H1 (cell line): Measurements from ENCODE around the gene BRIP1.

ENCODE experiments used
- EZH2 ChIP-seq: fragments of 200-600 bp; sonication (generic); IDR thresholded peaks from 2 replicates; pipeline ENCODE4 v1.7.1; 2012; ENCODE audit warnings: low read depth, mild to moderate bottlenecking, moderate library complexity, low read length, inconsistent platforms; ENCODE audit not compliant: severe bottlenecking
- RBBP5 ChIP-seq: IDR thresholded peaks from 2 replicates; pipeline ENCODE4 v1.7.1; 2012; ENCODE audit warnings: low read depth, mild to moderate bottlenecking, inconsistent platforms, low read length, moderate library complexity, borderline replicate concordance
- RXRA ChIP-seq: IDR thresholded peaks from 2 replicates; pipeline ENCODE4 v1.6.1; 2011; ENCODE audit warnings: low read depth, mild to moderate bottlenecking, low read length, moderate library complexity; ENCODE audit not compliant: insufficient read depth
- TF ChIP-seq, protein P1 (sequence below), 3 experiments: IDR thresholded peaks; 1 replicate in 2 of 3; 2 replicates in 1 of 3; pipeline versions ENCODE4 v1.5.1 to v1.6.1; 2011; ENCODE audit warnings: low read length in 3 of 3, mild to moderate bottlenecking in 3 of 3, inconsistent platforms in 2 of 3, low read depth in 1 of 3, moderate library complexity in 1 of 3; ENCODE audit not compliant: insufficient read depth in 1 of 3; ENCODE audit errors: control extremely low read depth in 1 of 3
- TF ChIP-seq, protein P2 (sequence below): IDR thresholded peaks from 2 replicates; pipeline ENCODE4 v1.6.1; 2012; ENCODE audit warnings: inconsistent platforms

DNA sequence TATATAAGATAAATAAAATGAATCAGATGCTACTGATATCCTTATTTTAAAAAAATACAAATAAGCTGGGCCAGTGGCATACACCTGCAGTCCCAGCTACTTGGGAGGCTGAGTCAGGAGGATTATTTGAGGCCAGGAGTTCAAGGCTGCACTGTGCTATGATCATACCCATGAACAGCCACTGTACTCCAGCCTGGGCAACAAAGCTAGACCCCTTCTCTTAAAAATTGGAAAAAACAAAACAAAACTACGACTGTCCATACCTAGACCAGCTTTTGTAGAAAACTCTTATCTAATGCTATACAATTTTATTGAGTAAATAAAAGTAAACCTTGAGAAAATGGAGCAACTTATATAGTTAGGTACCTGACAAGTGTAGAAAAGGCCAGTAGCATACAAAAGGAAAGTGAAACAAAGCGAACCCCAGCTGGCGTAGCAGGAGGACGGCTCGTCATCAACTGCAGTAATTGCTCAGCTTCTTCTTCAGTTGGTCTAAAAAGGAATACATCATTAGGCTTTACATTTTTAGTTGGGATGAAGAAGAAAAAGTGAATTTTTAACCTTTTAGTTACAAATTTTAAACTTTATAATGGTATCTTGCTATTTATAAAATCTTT lies 40.9 kb upstream of the BRIP1 start:
- TF ChIP-seq, protein P1, sequence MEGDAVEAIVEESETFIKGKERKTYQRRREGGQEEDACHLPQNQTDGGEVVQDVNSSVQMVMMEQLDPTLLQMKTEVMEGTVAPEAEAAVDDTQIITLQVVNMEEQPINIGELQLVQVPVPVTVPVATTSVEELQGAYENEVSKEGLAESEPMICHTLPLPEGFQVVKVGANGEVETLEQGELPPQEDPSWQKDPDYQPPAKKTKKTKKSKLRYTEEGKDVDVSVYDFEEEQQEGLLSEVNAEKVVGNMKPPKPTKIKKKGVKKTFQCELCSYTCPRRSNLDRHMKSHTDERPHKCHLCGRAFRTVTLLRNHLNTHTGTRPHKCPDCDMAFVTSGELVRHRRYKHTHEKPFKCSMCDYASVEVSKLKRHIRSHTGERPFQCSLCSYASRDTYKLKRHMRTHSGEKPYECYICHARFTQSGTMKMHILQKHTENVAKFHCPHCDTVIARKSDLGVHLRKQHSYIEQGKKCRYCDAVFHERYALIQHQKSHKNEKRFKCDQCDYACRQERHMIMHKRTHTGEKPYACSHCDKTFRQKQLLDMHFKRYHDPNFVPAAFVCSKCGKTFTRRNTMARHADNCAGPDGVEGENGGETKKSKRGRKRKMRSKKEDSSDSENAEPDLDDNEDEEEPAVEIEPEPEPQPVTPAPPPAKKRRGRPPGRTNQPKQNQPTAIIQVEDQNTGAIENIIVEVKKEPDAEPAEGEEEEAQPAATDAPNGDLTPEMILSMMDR (IDR thresholded peaks at IDR 0.05; ENCODE audit: control extremely low read depth in 1 of 3, insufficient read depth in 1 of 3, low read depth in 1 of 3, low read length in 3 of 3), result no peak
- TF ChIP-seq RXRA (no peak), EZH2 (no peak), RBBP5 (no peak)
- TF ChIP-seq, protein P2, sequence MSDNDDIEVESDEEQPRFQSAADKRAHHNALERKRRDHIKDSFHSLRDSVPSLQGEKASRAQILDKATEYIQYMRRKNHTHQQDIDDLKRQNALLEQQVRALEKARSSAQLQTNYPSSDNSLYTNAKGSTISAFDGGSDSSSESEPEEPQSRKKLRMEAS, result no peak
